Measurements from ENCODE around the gene BAHD1.

BAHD1 gene

GRCh38 chr15:40498891-40499290 is 58.1 kb downstream of the BAHD1 start:
- DNase-seq (ENCODE audit: low spot score), result no peak

- no peak for DNase-seq (ENCODE audit: low spot score)
Measured at GRCh38 chr15:40499931-40500330, 59.2 kb downstream of the BAHD1 start.

GRCh38 chr15:40500568-40501330 is 60.0 kb downstream of the BAHD1 start:
- DNase-seq (ENCODE audit: low spot score), result no peak

- DNase-seq (ENCODE audit: low spot score), result peak; percentile 71
Measured at GRCh38 chr15:40501487-40501886, 60.7 kb downstream of the BAHD1 start.

- DNase-seq (ENCODE audit: low spot score), result peak; percentile 74
Measured at GRCh38 chr15:40506964-40507571, 66.3 kb downstream of the BAHD1 start.

- DNase-seq (ENCODE audit: low spot score), result no peak
Measured at GRCh38 chr15:40508216-40508615, 67.5 kb downstream of the BAHD1 start.

- no peak for DNase-seq (ENCODE audit: low spot score)
Measured at GRCh38 chr15:40510201-40510600, 69.4 kb downstream of the BAHD1 start.

- DNase-seq (ENCODE audit: low spot score), result no peak
Measured at GRCh38 chr15:40511093-40511471, 70.3 kb downstream of the BAHD1 start.

- peak; percentile 61 for DNase-seq (ENCODE audit: low spot score)
Measured at GRCh38 chr15:40511472-40512133, 70.8 kb downstream of the BAHD1 start.

GRCh38 chr15:40512440-40512839 is 71.7 kb downstream of the BAHD1 start:
- no peak for DNase-seq (ENCODE audit: low spot score)

- DNase-seq (ENCODE audit: low spot score), result no peak
Measured at GRCh38 chr15:40513609-40514008, 72.9 kb downstream of the BAHD1 start.

GRCh38 chr15:40516322-40516721 is 75.6 kb downstream of the BAHD1 start:
- no peak for DNase-seq (ENCODE audit: low spot score)
